Gastroesophageal sphincter (tissue), 3 donors: ENCODE data around the gene IDUA.

Experiments
- POLR2A ChIP-seq, 2 donors: fragments of 450-650 bp; IDR thresholded peaks; one replicate each; pipeline ENCODE4 v1.6.1; 2017; ENCODE audit warnings: antibody characterized with exemption in 2 of 2, mild to moderate bottlenecking in 2 of 2, moderate library complexity in 1 of 2
- TF ChIP-seq, protein P1 (sequence below), 4 experiments: fragments of 200-600 bp in 2 of 4; fragments of 450-650 bp in 2 of 4; sonication (generic) in 1 of 4; IDR thresholded peaks; one replicate each; pipeline ENCODE4 v1.5.1; 2017 to 2019; ENCODE audit warnings: antibody characterized with exemption in 4 of 4, mild to moderate bottlenecking in 2 of 4, moderate library complexity in 2 of 4

DNA sequence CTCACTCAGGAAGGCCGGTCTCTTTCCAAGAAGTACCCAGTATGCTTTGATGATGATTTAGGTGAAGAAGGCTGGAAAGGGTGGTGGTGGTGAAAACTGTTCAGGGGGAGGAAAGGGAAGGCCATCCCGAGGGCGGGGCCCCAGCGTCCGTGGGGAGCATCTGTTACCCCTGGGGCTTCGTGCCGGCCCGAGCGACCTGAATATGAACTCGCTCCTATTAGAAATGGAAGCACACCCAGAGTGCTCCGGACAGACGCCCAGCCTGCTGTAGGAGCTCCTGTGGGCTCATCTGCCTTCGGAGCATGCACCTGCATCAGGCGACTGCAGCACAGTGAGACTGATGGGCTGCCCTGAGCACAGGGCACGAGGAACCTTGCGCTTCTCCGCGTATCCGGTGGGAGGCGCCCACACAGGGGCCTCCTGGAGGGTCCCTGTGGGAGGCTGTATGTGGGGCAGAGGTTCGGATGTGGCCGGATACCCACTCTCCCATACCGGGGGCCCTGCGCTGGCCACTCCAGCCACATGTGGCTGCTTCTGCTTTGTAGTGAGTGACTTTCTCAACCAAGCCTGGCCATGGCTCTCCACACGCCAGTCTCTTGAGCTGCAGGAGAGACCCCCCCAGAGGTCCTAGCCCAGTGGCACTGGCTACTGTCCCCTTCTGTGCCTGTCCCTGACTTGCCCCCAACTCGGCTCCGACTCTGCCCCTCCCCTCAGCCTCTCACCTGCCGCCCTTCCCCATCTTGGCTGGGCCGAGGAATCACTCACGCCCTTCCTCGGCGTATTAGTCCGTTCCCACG lies 61.3 kb downstream of the IDUA start:
- TF ChIP-seq, protein P1, sequence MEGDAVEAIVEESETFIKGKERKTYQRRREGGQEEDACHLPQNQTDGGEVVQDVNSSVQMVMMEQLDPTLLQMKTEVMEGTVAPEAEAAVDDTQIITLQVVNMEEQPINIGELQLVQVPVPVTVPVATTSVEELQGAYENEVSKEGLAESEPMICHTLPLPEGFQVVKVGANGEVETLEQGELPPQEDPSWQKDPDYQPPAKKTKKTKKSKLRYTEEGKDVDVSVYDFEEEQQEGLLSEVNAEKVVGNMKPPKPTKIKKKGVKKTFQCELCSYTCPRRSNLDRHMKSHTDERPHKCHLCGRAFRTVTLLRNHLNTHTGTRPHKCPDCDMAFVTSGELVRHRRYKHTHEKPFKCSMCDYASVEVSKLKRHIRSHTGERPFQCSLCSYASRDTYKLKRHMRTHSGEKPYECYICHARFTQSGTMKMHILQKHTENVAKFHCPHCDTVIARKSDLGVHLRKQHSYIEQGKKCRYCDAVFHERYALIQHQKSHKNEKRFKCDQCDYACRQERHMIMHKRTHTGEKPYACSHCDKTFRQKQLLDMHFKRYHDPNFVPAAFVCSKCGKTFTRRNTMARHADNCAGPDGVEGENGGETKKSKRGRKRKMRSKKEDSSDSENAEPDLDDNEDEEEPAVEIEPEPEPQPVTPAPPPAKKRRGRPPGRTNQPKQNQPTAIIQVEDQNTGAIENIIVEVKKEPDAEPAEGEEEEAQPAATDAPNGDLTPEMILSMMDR (IDR thresholded peaks at IDR 0.05), result no peak
- no peak for TF ChIP-seq POLR2A (IDR thresholded peaks at IDR 0.05)
